BJ (cell line): Measurements from ENCODE around the gene RIMOC1. TPM values are rescaled to one million over a fixed set of nuclear protein-coding genes. Genes with fewer than 3 reads are reported as not detected.

Source experiments
- polyA plus RNA-seq: library from polyadenylated mRNA; depleted of rRNA; stranded (reverse); fragments of >200 nt; gene quantifications from 2 replicates; pipeline ENCODE4 v1.2.3, GENCODE V29; 2011; rRNA removed

Gene RIMOC1
- polyA plus RNA-seq, 1 experiment, result 11.1 TPM

Other genes with a start within 250 kb of the RIMOC1 start
- gene OXCT1, start 33.9 kb upstream of the RIMOC1 start, polyA plus RNA-seq, result 12.0 and 23.4 TPM in 2 replicates
- 3.9 and 9.3 TPM in 2 replicates for gene FBXO4, start 20.9 kb downstream of the RIMOC1 start, polyA plus RNA-seq